Stimulated activated CD4-positive, alpha-beta T cell treated with anti-CD3 and anti-CD28 coated beads, Interleukin-4, amount 100 ng/mL, for 4 hours (primary cell): Measurements from ENCODE around the gene MYH15.
"Not testable (repeated sequence)": the region's sequence is repeated elsewhere in the genome, so short reads cannot be mapped to it uniquely, and the experiment has no call there.

Experiments used
- DNase-seq, 2 experiments: peaks; one replicate each; pipeline ENCODE4 v3.0.0-alpha.2; 2020

The MYH15 gene

DNA sequence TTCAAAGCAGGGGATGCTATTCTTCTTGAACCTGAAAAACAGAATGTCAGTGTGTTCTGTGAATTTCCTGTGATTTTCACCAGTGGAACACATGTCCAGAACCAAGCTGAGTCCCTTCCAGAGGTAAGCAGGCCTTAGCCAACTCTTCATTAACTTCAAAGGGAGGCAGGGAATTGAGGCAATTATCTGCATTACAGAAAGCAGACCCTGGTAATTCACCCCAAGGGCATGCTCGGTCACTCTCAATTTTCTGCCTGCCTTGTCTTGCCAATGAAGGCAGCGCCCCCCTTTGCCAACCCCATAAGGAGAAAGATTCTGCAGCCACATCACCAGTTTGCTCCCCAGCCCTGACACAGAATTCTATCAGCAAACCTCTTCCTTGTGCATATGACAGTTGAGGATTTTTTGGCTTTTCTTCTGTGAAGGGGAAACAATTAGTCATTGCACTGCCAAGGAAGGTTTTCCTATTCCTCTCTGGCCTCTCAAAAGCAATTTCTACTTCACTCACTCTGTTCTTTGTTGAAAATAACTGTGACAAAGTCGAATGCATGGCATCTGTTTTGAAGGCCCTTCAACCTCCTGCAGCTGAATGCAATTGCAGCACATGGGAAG is 128.8 kb downstream of the MYH15 start:
- no peak for DNase-seq

DNA sequence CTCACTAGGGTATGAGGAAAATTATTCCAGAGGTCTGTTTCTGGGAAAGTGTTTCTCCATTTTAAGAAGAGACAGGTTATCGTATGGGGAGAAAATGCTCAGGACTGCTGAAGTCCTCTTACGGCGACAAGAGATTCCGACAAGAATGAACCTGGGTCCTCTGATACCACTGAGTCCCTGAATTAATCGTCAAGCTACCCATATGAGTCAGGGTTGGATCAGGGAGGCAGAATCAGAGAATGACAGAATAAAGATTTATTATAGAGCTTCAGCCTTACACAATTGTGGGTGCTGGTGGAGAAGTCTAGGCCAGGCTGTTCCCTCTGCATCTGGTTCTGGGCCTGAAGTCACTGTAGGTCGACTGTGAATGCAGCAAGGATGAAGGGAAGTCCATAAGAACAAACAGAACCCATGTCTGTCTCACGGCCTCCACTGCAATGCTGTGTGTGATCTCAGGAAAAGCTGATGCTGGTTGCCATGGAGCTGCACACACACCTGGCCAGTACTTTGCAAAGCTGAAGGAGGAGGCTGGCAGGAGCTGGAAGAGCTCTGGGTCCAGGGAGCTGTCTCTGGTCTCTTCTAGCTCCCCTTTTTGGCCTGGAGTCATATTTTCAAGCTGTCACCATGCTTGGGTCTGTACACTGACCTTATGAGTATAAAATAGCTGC is 130.1 kb downstream of the MYH15 start:
- DNase-seq = no peak

DNA sequence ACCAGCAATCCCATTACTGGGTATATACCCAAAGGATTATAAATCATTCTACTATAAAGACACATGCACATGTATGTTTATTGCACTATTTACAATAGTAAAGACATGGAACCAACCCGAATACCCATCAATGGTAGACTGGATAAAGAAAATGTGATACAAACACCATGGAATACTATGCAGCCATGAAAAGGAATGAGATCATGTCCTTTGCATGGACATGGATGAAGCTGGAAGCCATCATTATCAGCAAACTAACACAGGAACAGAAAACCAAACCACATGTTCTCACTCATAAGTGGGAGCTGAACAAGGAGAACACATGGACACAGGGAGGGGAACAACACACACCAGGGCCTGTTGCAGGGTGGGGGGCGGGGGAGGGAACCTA is 131.4 kb downstream of the MYH15 start:
- not testable (repeated sequence) for DNase-seq

- DNase-seq = no peak
Observed at GRCh38 chr3:108378153-108378951, 132.0 kb downstream of the MYH15 start.

DNA sequence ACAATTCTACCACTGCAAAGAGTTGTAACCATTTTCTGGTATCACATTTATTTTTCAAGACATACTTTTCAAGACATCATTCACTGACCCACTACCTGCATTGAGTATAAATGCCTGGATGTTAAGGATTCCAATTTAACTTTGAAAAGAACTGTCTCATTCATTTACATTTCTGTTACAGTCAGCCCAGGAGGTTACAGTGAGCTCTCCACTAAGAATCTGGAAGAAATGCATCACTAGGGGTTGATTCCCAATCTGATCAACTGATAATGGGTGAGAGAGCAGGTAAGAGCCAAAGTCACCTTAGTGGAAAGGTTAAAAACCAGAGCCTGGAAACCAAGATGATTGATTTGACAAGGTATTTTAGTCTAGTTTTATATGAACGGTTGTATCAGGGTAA is 133.0 kb downstream of the MYH15 start:
- DNase-seq = no peak

- DNase-seq = no peak
Observed at GRCh38 chr3:108376026-108376425, 134.4 kb downstream of the MYH15 start.

DNA sequence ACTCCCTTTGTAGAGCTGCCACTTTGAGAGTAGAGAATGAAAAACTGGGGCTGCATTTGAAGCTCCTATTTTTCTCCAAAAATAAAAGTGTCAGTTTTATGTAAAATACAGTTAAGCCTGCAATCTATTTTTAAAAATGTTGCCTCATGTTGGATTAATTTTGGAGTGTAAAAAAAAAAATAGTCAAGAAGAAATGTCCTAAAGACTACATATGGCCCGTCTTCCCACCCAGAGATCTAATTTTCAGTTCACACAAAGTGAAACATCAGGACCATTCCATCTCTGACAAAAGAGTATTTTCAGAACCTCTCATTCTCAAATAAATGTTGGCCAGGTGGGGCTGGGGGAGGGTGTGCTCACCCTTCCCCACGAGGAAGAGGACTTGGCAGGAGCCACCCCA is 151.4 kb downstream of the MYH15 start:
- DNase-seq = no peak

- no peak for DNase-seq
Observed at GRCh38 chr3:108357042-108357441, 153.4 kb downstream of the MYH15 start.

DNA sequence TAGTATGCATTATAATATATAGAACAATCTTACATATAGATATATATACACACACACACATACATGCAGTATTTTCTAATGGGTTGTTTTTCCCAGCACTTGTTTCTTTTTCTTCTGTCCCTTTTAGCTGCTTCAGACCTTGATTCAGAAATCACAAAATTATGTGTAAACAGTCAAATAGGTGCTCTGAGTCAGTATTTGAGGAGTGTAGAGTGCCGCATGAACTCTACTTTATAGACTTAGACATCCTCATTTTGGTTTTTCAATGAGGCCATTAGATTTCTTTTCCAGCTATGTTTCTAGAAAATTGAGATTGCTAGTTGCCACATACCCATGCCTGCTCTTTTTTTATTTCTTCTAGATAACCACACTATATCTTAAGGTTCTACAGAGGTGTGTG is 155.8 kb downstream of the MYH15 start:
- DNase-seq = no peak

DNA sequence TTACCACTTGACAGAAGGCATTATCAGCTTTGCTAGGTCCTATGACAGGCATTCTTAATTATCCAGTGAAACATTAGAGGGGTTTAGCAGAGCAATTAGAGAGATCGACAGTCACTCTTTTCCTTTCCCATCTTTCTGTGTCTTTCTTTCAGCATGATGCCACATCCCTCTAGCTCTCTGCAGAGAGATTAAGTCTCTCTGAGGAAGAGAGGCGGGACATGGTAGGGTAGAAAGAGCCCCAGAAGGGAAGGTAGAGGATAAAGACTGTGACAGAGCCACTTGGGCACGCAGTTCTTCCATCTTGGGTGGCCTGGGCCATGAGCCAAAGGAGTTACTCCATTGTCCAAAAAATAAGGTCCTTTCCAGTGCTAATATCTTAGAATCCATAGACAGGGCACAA is 158.2 kb downstream of the MYH15 start:
- no peak for DNase-seq

- no peak for DNase-seq
Observed at GRCh38 chr3:108346301-108347227, 163.8 kb downstream of the MYH15 start.

DNA sequence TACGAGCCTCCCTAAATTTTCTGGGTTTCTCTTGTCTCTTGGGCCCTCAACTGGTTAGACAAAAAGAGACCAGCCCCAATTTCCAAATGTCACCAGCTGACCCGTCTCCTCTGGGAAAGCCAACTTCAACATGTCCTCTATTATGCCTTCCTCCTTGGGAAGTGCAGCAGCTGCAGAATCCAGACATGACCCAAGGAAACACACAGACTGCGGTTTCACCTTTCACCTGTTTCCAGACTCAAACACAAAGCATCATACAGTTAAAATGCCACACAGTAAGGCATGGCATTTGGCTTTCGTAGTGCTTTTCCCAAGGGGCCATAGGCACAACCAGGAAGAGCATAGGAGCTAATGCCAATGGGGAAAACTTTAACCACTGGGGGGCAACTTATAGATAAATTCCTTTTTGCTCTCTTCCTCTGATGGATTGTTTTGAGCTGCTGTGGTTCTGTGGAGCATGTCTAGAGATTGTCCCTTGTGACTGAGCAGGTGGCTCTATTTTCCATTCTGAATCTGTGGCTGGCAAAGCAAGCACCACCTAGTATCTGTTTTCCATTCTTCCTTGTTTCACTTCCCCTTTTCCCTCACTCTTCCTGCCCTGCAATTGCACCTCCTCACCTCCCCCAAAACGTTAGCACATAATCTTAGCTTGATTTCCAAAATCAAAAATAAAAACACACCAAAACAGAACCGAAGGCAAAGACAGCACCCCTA is 164.7 kb downstream of the MYH15 start:
- DNase-seq = no peak

- no peak for DNase-seq
Observed at GRCh38 chr3:108343491-108343890, 166.9 kb downstream of the MYH15 start.

- no peak for DNase-seq
Observed at GRCh38 chr3:108342837-108343486, 167.4 kb downstream of the MYH15 start.

GRCh38 chr3:108341911-108342310 is 168.5 kb downstream of the MYH15 start:
- DNase-seq = no peak

GRCh38 chr3:108338901-108339545 is 171.4 kb downstream of the MYH15 start:
- no peak for DNase-seq

DNA sequence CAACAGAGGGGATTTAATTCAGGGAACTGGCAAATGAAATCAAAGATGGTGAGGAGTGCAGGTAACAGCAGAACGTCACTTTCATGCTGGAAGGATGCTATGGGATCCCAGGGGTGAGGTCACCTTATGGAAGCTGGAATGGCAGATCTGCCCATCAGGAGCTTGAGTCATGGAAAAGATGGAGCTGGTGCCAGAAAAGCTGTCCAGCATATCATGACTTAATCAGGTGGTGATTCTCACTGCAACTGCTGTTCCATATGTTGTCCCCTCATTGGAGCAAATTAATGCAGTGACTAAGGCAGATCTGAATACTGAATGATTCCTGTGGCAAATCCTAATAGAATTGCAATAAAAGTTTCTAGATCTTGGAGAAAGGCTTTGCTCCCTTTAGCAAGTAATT is 175.7 kb downstream of the MYH15 start:
- DNase-seq = no peak

- no peak for DNase-seq
Observed at GRCh38 chr3:108333961-108334360, 176.4 kb downstream of the MYH15 start.

GRCh38 chr3:108331792-108332191 is 178.6 kb downstream of the MYH15 start:
- no peak for DNase-seq
